Keratinocyte (primary cell): ENCODE data around the gene KNCN. TPM values are rescaled to one million over a fixed set of nuclear protein-coding genes. Genes with fewer than 3 reads are reported as not detected.

Experiments used
- DNase-seq: peaks from one replicate; pipeline ENCODE4 v3.0.0-alpha.2; 2011; ENCODE audit warnings: low read depth, missing footprints, low spot score
- FAIRE-seq: peaks from 2 replicates; lab custom pipeline; 2011; peaks lifted over from hg19 to GRCh38; lab: Jason Lieb, UNC
- H2AFZ ChIP-seq: 2 replicates; pipeline ENCODE4 v1.6.0; 2012; ENCODE audit warnings: low read length, control low read depth, inconsistent platforms; ENCODE audit not compliant: control insufficient read depth
- H3K27ac ChIP-seq: 2 replicates; pipeline ENCODE4 v1.5.1; 2011; ENCODE audit warnings: low read length; ENCODE audit not compliant: control insufficient read depth, insufficient read depth
- H3K27me3 ChIP-seq: 3 replicates; pipeline ENCODE4 v1.6.0; 2011; ENCODE audit warnings: low read length; ENCODE audit not compliant: control insufficient read depth, insufficient read depth; ENCODE audit errors: extremely low read depth
- H3K36me3 ChIP-seq, 2 experiments: 2 replicates in 1 of 2; 3 replicates in 1 of 2; pipeline ENCODE4 v1.5.1; 2011; ENCODE audit warnings: low read length in 2 of 2, mild to moderate bottlenecking in 1 of 2; ENCODE audit not compliant: control insufficient read depth in 2 of 2, insufficient read depth in 2 of 2; ENCODE audit errors: extremely low read depth in 1 of 2
- H3K4me1 ChIP-seq: 3 replicates; pipeline ENCODE4 v1.5.1; 2011; ENCODE audit warnings: low read length; ENCODE audit not compliant: control insufficient read depth, insufficient read depth; ENCODE audit errors: extremely low read depth
- H3K4me2 ChIP-seq: 3 replicates; pipeline ENCODE4 v1.6.0; 2011; ENCODE audit warnings: low read depth, low read length; ENCODE audit not compliant: control insufficient read depth, insufficient read depth; ENCODE audit errors: extremely low read depth
- H3K4me3 ChIP-seq, 3 experiments: fragments of 200-600 bp in 1 of 3; sonication (generic) in 1 of 3; 2 replicates in 2 of 3; 3 replicates in 1 of 3; pipeline ENCODE4 v1.5.1; 2011 to 2016; ENCODE audit warnings: low read length in 3 of 3, mild to moderate bottlenecking in 3 of 3, control low read depth in 2 of 3, inconsistent platforms in 1 of 3, low read depth in 1 of 3, mixed read lengths in 1 of 3, mixed run types in 1 of 3, moderate library complexity in 1 of 3; ENCODE audit not compliant: control insufficient read depth in 2 of 3, insufficient read depth in 2 of 3; ENCODE audit errors: extremely low read depth in 1 of 3
- H3K79me2 ChIP-seq: 2 replicates; pipeline ENCODE4 v1.6.0; 2012; ENCODE audit warnings: low read length; ENCODE audit not compliant: control insufficient read depth, insufficient read depth
- H3K9ac ChIP-seq: 3 replicates; pipeline ENCODE4 v1.6.0; 2011; ENCODE audit warnings: low read length; ENCODE audit not compliant: control insufficient read depth, insufficient read depth; ENCODE audit errors: extremely low read depth
- H3K9me1 ChIP-seq: 3 replicates; pipeline ENCODE4 v1.6.0; 2011; ENCODE audit warnings: low read length; ENCODE audit not compliant: control insufficient read depth, insufficient read depth; ENCODE audit errors: extremely low read depth
- H3K9me3 ChIP-seq: 2 replicates; pipeline ENCODE4 v1.5.1; 2012; ENCODE audit warnings: low read depth, low read length; ENCODE audit not compliant: control insufficient read depth
- H4K20me1 ChIP-seq: 3 replicates; pipeline ENCODE4 v1.6.0; 2011; ENCODE audit warnings: low read length; ENCODE audit not compliant: control insufficient read depth, insufficient read depth; ENCODE audit errors: extremely low read depth
- CTCF ChIP-seq, 3 experiments: IDR thresholded peaks in 1 of 3; conservative IDR thresholded peaks in 1 of 3; optimal IDR thresholded peaks in 1 of 3; 2 replicates in 2 of 3; 3 replicates in 1 of 3; pipeline versions ENCODE3 to v1.5.1; 2011; ENCODE audit warnings: low read length in 3 of 3, mild to moderate bottlenecking in 3 of 3, moderate library complexity in 2 of 3, control low read depth in 1 of 3, inconsistent platforms in 1 of 3; ENCODE audit not compliant: insufficient read depth in 2 of 3; ENCODE audit errors: extremely low read depth in 1 of 3
- EZH2 ChIP-seq: IDR thresholded peaks from one replicate; pipeline ENCODE4 v1.6.1; 2012; ENCODE audit warnings: inconsistent platforms, mild to moderate bottlenecking, low read length, moderate library complexity
- dilution Hi-C: fragments of 300-500 bp; cut with MboI; formaldehyde crosslinking; loops from one replicate; pipeline ENCODE4 v1.7.0; 2020; ENCODE audit warnings: low sequenced_read_pairs; ENCODE audit not compliant: extremely low pct_ligation_motif_present
- polyA plus RNA-seq, 5 experiments: library from polyadenylated mRNA; depleted of rRNA in 3 of 5; stranded (reverse) in 3 of 5; stranded (forward) in 1 of 5; unstranded in 1 of 5; fragments of >200 nt; gene quantifications; 1 replicate in 1 of 5; 2 replicates in 3 of 5; 3 replicates in 1 of 5; pipeline versions ENCODE4 v1.2.1 to v1.2.3, GENCODE V29; 2011 to 2012; ENCODE audit warnings: missing spikeins in 2 of 5, low read depth in 1 of 5, low replicate concordance in 1 of 5

KNCN gene
- polyA plus RNA-seq, 1 donor (not counting 4 experiments of a cell fraction or from before 2014, with no cell fraction given), result not detected

- Histone ChIP-seq H4K20me1 (no peaks in the 10 kb centered on the region), H3K4me2 (peak overlapping the region; percentile 65), H3K79me2 (no peaks in the 10 kb centered on the region), H3K9ac (peak overlapping the region; percentile 31), H3K9me3 (no peaks in the 10 kb centered on the region), H3K36me3 (no peaks in the 10 kb centered on the region), H3K4me1 (peaks cover 40% of the 10 kb centered on the region), H3K4me3 (peak overlapping the region in 1 of 3 experiments; percentile 14), H3K9me1 (no peaks in the 10 kb centered on the region), H3K27me3 (no peaks in the 10 kb centered on the region), H3K27ac (peak overlapping the region; percentile 28), H2AFZ (no peak overlapping the region)
- dilution Hi-C loops, result no loop called here
- TF ChIP-seq EZH2, result no peak
- TF ChIP-seq CTCF (optimal IDR thresholded peaks at IDR 0.05 in 1 of 3, IDR thresholded peaks at IDR 0.05 in 1 of 3, conservative IDR thresholded peaks at IDR 0.05 in 1 of 3; ENCODE audit: extremely low read depth in 1 of 3, insufficient read depth in 2 of 3, low read length in 3 of 3), result no peak
- FAIRE-seq (peak; percentile 71), DNase-seq (no peak)
Observed at GRCh38 chr1:46522184-46522968, 29.1 kb downstream of the KNCN start.

- Histone ChIP-seq H3K9ac (no peak overlapping the region), H4K20me1 (no peaks in the 10 kb centered on the region), H3K4me1 (peaks cover 49% of the 10 kb centered on the region), H3K27ac (no peak overlapping the region), H3K9me3 (no peaks in the 10 kb centered on the region), H3K36me3 (no peaks in the 10 kb centered on the region), H3K27me3 (no peaks in the 10 kb centered on the region), H3K79me2 (no peaks in the 10 kb centered on the region), H3K4me2 (no peak overlapping the region), H3K4me3 (no peak overlapping the region), H2AFZ (no peak overlapping the region), H3K9me1 (no peaks in the 10 kb centered on the region)
- DNase-seq (no peak), FAIRE-seq (no peak)
- dilution Hi-C loops, result no loop called here
- no peak for TF ChIP-seq EZH2
- TF ChIP-seq CTCF (optimal IDR thresholded peaks at IDR 0.05 in 1 of 3, IDR thresholded peaks at IDR 0.05 in 1 of 3, conservative IDR thresholded peaks at IDR 0.05 in 1 of 3; ENCODE audit: extremely low read depth in 1 of 3, insufficient read depth in 2 of 3, low read length in 3 of 3), result no peak
Observed at GRCh38 chr1:46521414-46521813, 30.0 kb downstream of the KNCN start.
